HAP-1 (cell line): ENCODE results near the gene PIGBOS1.

Experiments used
- DNase-seq, 2 experiments: peaks; one replicate each; pipeline ENCODE4 v3.0.0-alpha.2; 2016 to 2020; ENCODE audit warnings: low spot score in 2 of 2
- H3K27me3 ChIP-seq: fragments of 250-450 bp; sonication (Bioruptor Pico); 2 replicates; pipeline ENCODE4 v1.5.1; 2020; ENCODE audit warnings: low read depth, mild to moderate bottlenecking, moderate library complexity
- H3K36me3 ChIP-seq: fragments of 250-450 bp; sonication (Bioruptor Pico); replicated peaks from 2 replicates; pipeline ENCODE4 v1.5.1; 2020; ENCODE audit warnings: mild to moderate bottlenecking
- H3K4me1 ChIP-seq: fragments of 250-450 bp; sonication (Bioruptor Pico); 2 replicates; pipeline ENCODE4 v1.5.1; 2020; ENCODE audit warnings: mild to moderate bottlenecking
- H3K4me3 ChIP-seq: fragments of 250-450 bp; sonication (Bioruptor Pico); 2 replicates; pipeline ENCODE4 v1.5.1; 2020; ENCODE audit warnings: mild to moderate bottlenecking, moderate library complexity
- H3K9me3 ChIP-seq: fragments of 250-450 bp; sonication (Bioruptor Pico); 2 replicates; pipeline ENCODE4 v1.5.1; 2020; ENCODE audit warnings: mild to moderate bottlenecking, moderate library complexity
- in situ Hi-C: fragments of 300-500 bp; cut with MboI; formaldehyde crosslinking; loops from 3 replicates; pipeline ENCODE4 v1.14.3; 2020; ENCODE audit warnings: low sequenced_read_pairs, inconsistent platforms, mixed read lengths

PIGBOS1 gene, protein sequence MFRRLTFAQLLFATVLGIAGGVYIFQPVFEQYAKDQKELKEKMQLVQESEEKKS

DNA sequence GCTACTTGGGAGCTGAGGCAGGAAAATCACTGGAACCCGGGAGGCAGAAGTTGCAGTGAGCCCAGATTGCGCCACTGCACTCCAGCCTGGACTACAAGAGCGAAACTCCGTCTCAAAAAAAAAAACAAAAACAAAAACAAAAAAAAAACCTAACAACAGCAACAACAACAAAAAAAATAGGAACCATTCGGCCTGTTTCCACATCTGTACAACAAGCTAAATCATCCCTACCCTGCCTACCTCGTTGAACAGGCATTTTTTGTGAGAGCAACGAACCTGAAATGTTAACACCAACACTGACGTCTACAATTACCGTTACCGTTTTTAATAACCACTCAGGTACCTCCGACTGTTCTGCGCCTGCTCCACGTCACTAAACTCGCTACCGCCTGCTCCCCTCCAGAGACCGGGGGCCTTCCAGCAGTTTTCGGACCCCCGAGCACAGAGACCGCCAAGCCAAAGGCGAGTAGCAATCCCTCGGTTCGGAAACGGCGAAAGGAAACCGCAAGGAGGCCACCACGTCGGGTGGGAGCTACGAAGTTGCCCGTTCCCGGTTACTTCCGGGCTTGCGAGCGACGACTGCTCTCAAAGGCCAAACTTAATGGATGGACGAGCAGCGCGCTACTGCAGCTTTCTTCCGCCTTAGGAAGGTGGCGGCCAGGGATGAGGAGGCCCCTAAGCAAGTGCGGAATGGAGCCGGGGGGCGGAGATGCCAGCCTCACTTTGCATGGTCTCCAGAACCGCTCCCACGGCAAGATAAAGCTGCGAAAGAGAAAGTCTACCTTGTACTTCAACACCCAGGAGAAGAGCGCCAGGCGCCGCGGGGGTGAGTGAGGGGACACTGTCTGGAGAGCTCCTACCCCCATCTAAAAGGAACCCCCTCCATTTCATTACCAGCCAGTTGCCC, at the start of gene PIGBOS1, which contains the start of gene PIGB:
TSS of gene PIGBOS1 (minus strand) at position 536 of the 907 bp plus-strand sequence. CDS start 1,331 bp downstream, outside the sequence.
TSS of gene PIGB (plus strand) at position 635 of the 907 bp plus-strand sequence. CDS start at position 664, 29 bp downstream.
- Histone ChIP-seq H3K36me3 (no peaks in the 10 kb centered on the region), H3K4me3 (peak within 1 kb of the TSS; percentile 66), H3K4me1 (no peaks in the 10 kb centered on the region; the same call in 1 of the 2 replicates), H3K9me3 (no peaks in the 10 kb centered on the region), H3K27me3 (no peaks in the 10 kb centered on the region)
- in situ Hi-C loops, result no loop called here
- DNase-seq, result peak; percentile 83 to 88

DNA sequence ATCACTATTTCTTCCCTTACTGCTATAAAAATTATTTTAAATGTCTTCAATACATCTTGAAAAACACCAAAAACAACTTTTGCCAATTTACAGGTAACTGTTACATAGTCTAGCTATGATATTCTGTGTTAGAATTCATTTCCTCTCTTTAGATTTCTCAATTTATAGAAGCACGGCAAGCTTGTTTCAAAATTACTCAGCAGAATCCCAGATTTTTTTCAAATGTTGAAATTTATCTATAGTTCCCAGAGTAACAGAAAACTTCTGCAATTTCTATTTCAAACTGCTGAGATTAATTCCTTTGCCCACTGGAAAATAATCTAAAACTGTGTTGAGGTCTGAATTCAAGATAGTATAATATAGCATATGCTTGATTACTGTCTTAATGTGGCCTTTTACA, 48.1 kb upstream of the PIGBOS1 start:
- Histone ChIP-seq H3K36me3 (no peaks in the 10 kb centered on the region), H3K4me3 (no peak overlapping the region), H3K9me3 (no peaks in the 10 kb centered on the region), H3K27me3 (no peaks in the 10 kb centered on the region), H3K4me1 (no peaks in the 10 kb centered on the region; the same call in 1 of the 2 replicates)
- in situ Hi-C loops, result no loop called here
- no peak for DNase-seq

DNA sequence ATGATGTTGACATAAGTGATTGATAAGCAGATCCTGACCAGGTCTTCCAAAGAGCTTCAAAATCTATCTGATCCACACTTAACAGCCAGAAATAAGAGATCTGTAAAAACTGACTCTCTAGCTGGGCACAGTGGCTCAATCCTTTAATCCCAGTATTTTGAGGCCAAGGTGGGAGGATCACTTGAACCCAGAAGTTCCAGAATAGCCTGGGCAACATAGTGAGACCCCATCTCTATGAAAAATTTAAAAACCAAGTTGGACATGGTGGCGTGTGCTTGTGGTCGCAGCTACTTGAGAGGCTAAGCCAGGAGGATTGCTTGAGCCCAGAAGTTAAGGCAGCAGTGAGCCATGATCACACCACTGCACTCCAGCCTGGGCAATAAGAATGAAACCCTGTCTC, 43.7 kb upstream of the PIGBOS1 start:
- no peaks in the 10 kb centered on the region for H3K9me3 ChIP-seq
- in situ Hi-C loops, result no loop called here
- no peak for DNase-seq
- no peaks in the 10 kb centered on the region for H3K4me1 ChIP-seq
- H3K27me3 ChIP-seq, result no peaks in the 10 kb centered on the region
- H3K4me3 ChIP-seq, result no peak overlapping the region
- H3K36me3 ChIP-seq, result no peaks in the 10 kb centered on the region

DNA sequence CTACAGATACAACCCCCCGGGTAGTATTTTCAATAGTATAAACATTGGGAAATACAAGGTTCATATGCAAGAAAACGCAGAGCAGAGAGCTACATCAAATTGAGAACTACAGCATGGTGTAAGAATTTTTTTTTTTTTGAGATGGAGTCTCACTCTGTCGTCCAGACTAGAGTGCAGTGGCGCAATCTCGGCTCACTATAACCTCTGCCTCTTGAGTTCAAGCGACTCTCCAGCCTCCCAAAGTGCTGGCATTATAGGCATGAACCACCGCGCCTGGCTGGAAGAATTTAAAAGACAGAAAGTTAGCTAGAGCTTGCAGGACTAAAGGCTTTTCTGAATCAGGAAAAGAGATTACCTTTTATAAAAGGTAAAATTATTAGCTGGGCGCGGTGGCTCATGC, 42.1 kb upstream of the PIGBOS1 start:
- no peak overlapping the region for H3K4me3 ChIP-seq
- H3K4me1 ChIP-seq, result no peaks in the 10 kb centered on the region
- H3K9me3 ChIP-seq, result no peaks in the 10 kb centered on the region
- no peaks in the 10 kb centered on the region for H3K36me3 ChIP-seq
- H3K27me3 ChIP-seq, result no peaks in the 10 kb centered on the region
- in situ Hi-C loops, result no loop called here
- DNase-seq, result no peak

DNA sequence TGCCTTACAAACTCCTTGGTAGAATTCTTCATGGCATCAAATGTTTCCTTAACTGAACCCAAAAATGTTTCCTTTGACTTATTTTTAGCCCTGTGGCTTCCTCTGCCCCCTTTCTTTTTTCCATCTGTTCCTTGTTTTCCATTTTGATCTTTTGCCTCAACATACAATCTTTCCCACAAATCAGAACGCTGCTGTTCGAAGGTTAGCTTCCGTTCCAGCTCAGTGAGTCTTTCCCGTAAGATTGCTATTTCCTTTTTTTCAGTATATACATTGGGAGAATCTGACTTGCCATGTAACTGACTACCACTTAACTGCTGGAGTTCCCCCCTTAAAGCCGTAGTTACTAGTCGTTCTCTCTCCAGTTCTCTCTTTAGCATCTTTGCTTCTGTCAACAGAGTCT, 41.3 kb upstream of the PIGBOS1 start:
- H3K36me3 ChIP-seq, result no peaks in the 10 kb centered on the region
- no peak overlapping the region for H3K4me3 ChIP-seq
- no peaks in the 10 kb centered on the region for H3K9me3 ChIP-seq
- in situ Hi-C loops, result no loop called here
- H3K27me3 ChIP-seq, result no peaks in the 10 kb centered on the region
- DNase-seq, result no peak
- H3K4me1 ChIP-seq, result no peaks in the 10 kb centered on the region; the same call in 1 of the 2 replicates

DNA sequence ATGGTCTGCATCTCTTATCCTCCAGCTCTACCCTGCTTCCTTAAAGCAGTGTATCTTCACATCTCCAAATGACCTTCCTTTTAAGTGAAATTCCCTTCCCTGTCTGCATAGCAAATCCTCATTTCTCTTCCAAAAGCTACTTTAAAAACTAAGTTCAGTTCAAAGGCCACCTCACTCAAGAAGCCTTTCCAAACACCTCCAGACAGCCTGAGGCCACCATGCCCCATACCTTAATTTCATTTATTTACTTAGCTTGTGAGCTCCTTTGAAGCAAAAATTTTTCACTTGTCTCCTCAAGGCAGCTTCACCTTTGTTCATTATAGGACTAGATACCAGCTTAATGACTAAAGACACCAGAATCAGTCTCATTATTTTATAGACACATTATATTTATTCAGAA, 39.5 kb upstream of the PIGBOS1 start:
- no peaks in the 10 kb centered on the region; the same call in 1 of the 2 replicates for H3K4me1 ChIP-seq
- no peaks in the 10 kb centered on the region for H3K9me3 ChIP-seq
- no peak overlapping the region for H3K4me3 ChIP-seq
- DNase-seq, result no peak
- no peaks in the 10 kb centered on the region for H3K27me3 ChIP-seq
- no peaks in the 10 kb centered on the region for H3K36me3 ChIP-seq
- in situ Hi-C loops, result no loop called here

DNA sequence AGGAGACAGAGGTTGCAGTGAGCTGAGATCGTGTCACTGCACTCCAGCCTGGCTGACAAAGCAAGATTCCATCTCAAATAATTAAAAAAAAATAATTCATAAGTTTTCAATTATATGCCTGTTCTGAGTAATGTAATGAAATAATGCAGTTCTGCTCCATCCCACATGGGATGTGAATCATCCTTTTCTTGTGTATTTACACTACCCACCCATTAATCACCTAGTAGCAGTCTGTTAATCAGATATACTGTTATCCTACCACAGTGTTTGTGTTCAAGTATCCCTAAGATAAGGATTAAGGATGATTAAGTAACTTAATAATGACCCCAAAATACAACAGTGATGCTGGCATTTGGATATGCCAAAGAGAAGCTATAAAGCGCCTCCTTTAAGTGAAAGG, 38.9 kb upstream of the PIGBOS1 start:
- no peaks in the 10 kb centered on the region for H3K36me3 ChIP-seq
- no peaks in the 10 kb centered on the region for H3K9me3 ChIP-seq
- H3K4me1 ChIP-seq, result peaks cover 6% of the 10 kb centered on the region
- no peak for DNase-seq
- no peak overlapping the region for H3K4me3 ChIP-seq
- in situ Hi-C loops, result no loop called here
- no peaks in the 10 kb centered on the region for H3K27me3 ChIP-seq

DNA sequence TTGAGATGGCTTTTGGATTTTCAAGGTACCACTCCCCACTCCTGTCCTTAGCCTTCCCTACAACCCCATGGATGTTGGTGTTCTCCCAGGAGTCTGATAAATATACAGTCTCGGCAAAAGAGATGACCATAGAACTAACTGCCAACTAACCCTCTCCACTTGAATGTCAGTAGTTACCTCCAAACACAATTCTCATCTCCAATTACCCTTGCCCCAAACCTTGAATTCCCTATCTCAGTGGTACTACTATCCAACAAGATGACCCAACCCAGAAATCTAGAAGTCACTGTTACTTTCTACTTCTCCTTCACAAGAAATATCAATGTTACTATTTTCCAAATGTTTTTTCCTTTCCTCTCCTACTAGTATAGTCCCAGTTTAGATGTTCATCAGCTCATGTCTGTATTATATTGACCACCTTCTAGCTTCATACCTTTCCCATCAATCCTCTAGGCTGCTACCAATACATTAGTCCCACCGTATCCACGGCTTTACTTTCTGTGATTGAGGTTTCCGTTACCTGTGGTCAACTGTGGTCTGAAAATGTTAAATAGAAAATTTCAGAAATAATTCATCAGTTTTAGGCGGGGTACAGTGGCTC, 38.2 kb upstream of the PIGBOS1 start:
- H3K4me1 ChIP-seq, result peaks cover 7% of the 10 kb centered on the region
- DNase-seq, result no peak
- no peak overlapping the region for H3K4me3 ChIP-seq
- H3K27me3 ChIP-seq, result no peaks in the 10 kb centered on the region
- no peaks in the 10 kb centered on the region for H3K36me3 ChIP-seq
- in situ Hi-C loops, result no loop called here
- H3K9me3 ChIP-seq, result no peaks in the 10 kb centered on the region

DNA sequence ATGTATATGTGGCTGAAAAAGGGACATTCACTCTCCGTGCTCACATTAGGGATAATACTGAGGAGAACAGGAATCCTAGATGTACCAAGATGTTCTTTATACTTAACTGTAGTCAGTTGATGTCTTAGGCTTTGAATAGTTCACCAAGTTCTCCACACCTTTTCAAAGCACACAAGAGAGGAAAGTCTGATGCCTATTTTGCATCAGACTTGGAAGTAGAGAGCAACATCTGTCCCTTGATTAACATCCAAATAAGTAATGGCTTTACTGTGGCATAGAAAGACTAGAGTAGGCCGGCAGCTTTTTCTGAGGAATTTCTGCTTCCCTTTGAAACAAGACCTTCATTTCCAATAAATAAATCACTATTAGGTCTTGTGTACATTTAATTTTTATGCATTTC, 34.1 kb upstream of the PIGBOS1 start:
- Histone ChIP-seq H3K36me3 (no peaks in the 10 kb centered on the region), H3K9me3 (no peaks in the 10 kb centered on the region), H3K27me3 (no peaks in the 10 kb centered on the region), H3K4me3 (no peak overlapping the region), H3K4me1 (peaks cover 7% of the 10 kb centered on the region)
- in situ Hi-C loops, result no loop called here
- peak in 1 of 2 experiments; percentile 51 for DNase-seq

DNA sequence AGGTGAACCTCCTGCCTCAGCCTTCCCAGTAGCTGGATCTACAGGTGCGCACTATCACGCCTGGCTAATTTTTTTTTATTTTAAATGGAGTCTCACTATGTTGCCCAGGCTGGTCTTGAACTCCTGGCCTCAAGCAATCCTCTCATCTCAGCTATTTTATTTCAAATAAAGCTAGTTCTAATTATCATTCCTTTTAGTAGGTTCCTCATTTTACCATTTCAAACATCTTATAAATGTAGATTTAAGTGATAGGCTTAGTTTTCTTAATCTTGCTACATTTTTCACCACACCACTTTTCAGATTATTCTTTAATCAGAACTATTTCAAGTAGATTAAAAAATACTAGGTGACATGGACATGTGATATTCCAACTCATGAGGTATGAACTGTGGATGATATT, 30.4 kb upstream of the PIGBOS1 start:
- H3K36me3 ChIP-seq, result no peaks in the 10 kb centered on the region
- in situ Hi-C loops, result no loop called here
- no peak overlapping the region for H3K4me3 ChIP-seq
- H3K27me3 ChIP-seq, result 0 out of 2 replicates have a peak, but pooled peaks cover 3% of the 10 kb centered on the region
- H3K4me1 ChIP-seq, result peaks cover 11% of the 10 kb centered on the region
- no peak for DNase-seq
- H3K9me3 ChIP-seq, result no peaks in the 10 kb centered on the region

DNA sequence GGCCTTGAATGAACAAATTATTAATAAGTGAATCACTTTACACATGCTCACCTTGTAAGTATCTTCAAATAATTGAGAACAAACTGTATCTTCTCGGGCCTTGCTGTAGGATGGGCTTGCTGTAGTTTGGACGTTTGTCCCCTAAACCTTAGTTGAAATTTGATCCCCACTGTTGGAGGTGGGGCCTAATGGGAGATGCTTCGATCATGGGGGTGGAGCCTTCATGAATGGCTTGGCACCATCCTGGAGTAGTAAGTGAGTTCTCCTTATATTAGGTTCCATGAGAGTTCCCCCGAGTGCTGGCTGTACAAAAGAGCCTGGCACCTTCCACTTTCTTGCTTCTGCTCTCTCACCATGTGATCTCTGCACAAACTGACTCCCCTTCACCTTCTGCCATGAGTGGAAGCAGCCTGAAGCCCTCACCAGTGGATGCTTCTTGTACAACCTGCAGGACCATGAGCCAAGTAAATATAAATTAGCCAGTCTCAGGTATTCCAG, 29.4 kb upstream of the PIGBOS1 start:
- in situ Hi-C loops, result no loop called here
- Histone ChIP-seq H3K36me3 (no peaks in the 10 kb centered on the region), H3K4me3 (no peak overlapping the region), H3K4me1 (peaks cover 20% of the 10 kb centered on the region), H3K27me3 (0 out of 2 replicates have a peak, but pooled peaks cover 3% of the 10 kb centered on the region), H3K9me3 (no peaks in the 10 kb centered on the region)
- no peak for DNase-seq

DNA sequence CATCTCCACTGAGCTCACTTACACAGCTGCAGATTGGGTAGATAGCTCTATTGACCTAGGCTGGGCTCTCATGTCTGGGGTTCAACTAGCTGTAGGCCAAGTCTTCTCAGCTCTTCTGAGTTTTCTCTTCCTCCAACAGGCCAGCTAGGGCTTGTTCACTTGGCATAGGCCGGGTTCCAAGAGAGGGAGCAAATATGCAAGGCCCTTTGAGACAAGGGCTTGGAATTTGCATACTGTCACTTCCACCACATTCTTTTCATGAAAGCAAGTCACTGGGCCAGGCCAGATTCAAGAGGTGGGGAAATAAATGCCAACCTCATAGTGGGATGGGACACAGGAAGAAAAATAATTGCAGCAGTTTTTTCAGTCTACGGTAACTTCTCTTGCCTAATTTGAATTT, 25.3 kb upstream of the PIGBOS1 start:
- H3K9me3 ChIP-seq, result no peaks in the 10 kb centered on the region
- H3K36me3 ChIP-seq, result no peaks in the 10 kb centered on the region
- H3K4me1 ChIP-seq, result peaks cover 17% of the 10 kb centered on the region
- peak; percentile 52 to 54 for DNase-seq
- no peak overlapping the region for H3K4me3 ChIP-seq
- in situ Hi-C loops, result no loop called here
- H3K27me3 ChIP-seq, result peaks cover 3% of the 10 kb centered on the region; the same call in 1 of the 2 replicates

DNA sequence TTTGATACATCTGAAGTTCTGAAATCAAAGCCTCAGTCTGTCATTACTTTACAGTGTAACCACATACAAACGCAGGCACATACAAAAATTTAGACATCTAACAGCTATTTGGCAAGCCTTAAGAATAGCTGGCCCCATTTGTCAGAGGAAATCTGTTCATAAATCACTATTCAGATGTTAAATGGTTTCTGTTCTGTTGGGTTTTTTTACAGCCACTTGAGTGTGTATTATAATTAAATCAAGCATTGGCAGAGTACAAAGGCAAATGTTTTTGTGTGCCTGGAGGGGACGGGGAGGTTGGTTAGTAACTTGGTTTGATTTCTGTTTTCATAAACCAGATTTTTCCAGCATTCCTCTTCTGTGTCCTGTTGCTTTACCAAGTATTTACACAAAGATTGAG, 24.2 kb upstream of the PIGBOS1 start:
- peak; percentile 78 to 99 for DNase-seq
- H3K9me3 ChIP-seq, result no peaks in the 10 kb centered on the region
- H3K36me3 ChIP-seq, result no peaks in the 10 kb centered on the region
- H3K27me3 ChIP-seq, result peaks cover 3% of the 10 kb centered on the region; the same call in 1 of the 2 replicates
- in situ Hi-C loops, result no loop called here
- H3K4me3 ChIP-seq, result no peak overlapping the region
- peaks cover 17% of the 10 kb centered on the region for H3K4me1 ChIP-seq

DNA sequence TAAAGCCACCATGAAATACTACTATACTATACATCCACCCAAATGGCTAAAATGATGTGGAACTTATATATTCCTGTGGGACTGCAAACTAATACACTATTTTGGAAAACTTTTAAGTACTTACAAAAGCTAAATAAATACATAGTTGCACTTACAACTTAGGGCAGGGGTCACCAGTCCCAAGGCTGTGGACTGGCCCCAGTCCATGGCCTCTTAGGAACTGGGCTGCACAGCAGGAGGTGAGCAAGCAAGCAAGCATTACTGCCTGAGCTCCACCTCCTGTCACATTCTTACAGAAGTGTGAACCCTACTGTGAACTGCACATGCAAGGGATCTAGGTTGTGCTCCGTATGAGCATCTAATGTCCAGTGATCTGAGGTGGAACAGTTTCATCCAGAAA, 18.2 kb upstream of the PIGBOS1 start:
- Histone ChIP-seq H3K9me3 (no peaks in the 10 kb centered on the region), H3K36me3 (no peaks in the 10 kb centered on the region), H3K4me3 (no peak overlapping the region), H3K27me3 (no peaks in the 10 kb centered on the region; the same call in 1 of the 2 replicates), H3K4me1 (no peaks in the 10 kb centered on the region)
- no peak for DNase-seq
- in situ Hi-C loops, result no loop called here
